H9 (cell line): Measurements from ENCODE around the gene AKNAD1. TPM values are rescaled to one million over a fixed set of nuclear protein-coding genes. Genes with fewer than 3 reads are reported as not detected.

Source experiments
- DNase-seq: peaks from one replicate; pipeline ENCODE4 v3.0.0-alpha.2; 2017
- H2AFZ ChIP-seq: one replicate; pipeline ENCODE4 v1.6.1; 2013; ENCODE audit warnings: mild to moderate bottlenecking, low read length, control low read depth, moderate library complexity
- H2AK5ac ChIP-seq: 2 replicates; pipeline ENCODE4 v1.6.1; 2013; ENCODE audit warnings: low read length, control low read depth, mixed read lengths; ENCODE audit not compliant: insufficient read length
- H2BK120ac ChIP-seq: one replicate; pipeline ENCODE4 v1.6.1; 2013; ENCODE audit warnings: low read depth, mild to moderate bottlenecking, low read length, control low read depth, inconsistent platforms; ENCODE audit not compliant: poor library complexity, severe bottlenecking
- H2BK12ac ChIP-seq: 2 replicates; pipeline ENCODE4 v1.6.1; 2013; ENCODE audit warnings: low read length, control low read depth, mixed read lengths, low read depth; ENCODE audit not compliant: insufficient read length
- H2BK15ac ChIP-seq: 2 replicates; pipeline ENCODE4 v1.6.1; 2013; ENCODE audit warnings: low read depth, low read length, control low read depth
- H2BK20ac ChIP-seq: one replicate; pipeline ENCODE4 v1.6.1; 2013; ENCODE audit warnings: low read depth, mild to moderate bottlenecking, low read length, control low read depth, inconsistent platforms; ENCODE audit not compliant: poor library complexity, severe bottlenecking
- H2BK5ac ChIP-seq: 2 replicates; pipeline ENCODE4 v1.6.1; 2013; ENCODE audit warnings: low read length, control low read depth, mixed read lengths; ENCODE audit not compliant: insufficient read length
- H3K14ac ChIP-seq: 2 replicates; pipeline ENCODE4 v1.6.1; 2013; ENCODE audit warnings: low read length, control low read depth; ENCODE audit not compliant: insufficient read depth
- H3K18ac ChIP-seq: 2 replicates; pipeline ENCODE4 v1.6.1; 2013; ENCODE audit warnings: low read depth, mild to moderate bottlenecking, mixed read lengths, low read length, control low read depth; ENCODE audit not compliant: insufficient read length
- H3K23ac ChIP-seq: 2 replicates; pipeline ENCODE4 v1.6.1; 2013; ENCODE audit warnings: low read length, control low read depth, mixed read lengths, low read depth; ENCODE audit not compliant: insufficient read length
- H3K23me2 ChIP-seq: 2 replicates; pipeline ENCODE4 v1.6.1; 2013; ENCODE audit warnings: low read depth, mild to moderate bottlenecking, mixed read lengths, low read length, control low read depth; ENCODE audit not compliant: insufficient read length, poor library complexity, severe bottlenecking
- H3K27ac ChIP-seq: 2 replicates; pipeline ENCODE4 v1.5.1; 2013; ENCODE audit warnings: low read length, control low read depth, mixed read lengths, low read depth; ENCODE audit not compliant: insufficient read length
- H3K27me3 ChIP-seq: 2 replicates; pipeline ENCODE4 v1.6.1; 2013; ENCODE audit warnings: low read length, control low read depth, inconsistent platforms; ENCODE audit not compliant: insufficient read depth
- H3K4ac ChIP-seq: 2 replicates; pipeline ENCODE4 v1.6.1; 2013; ENCODE audit warnings: low read depth, mild to moderate bottlenecking, control low read depth, inconsistent platforms, low read length, moderate library complexity
- H3K4me1 ChIP-seq: 2 replicates; pipeline ENCODE4 v1.6.1; 2013; ENCODE audit warnings: low read length, control low read depth, inconsistent platforms; ENCODE audit not compliant: insufficient read depth
- H3K4me2 ChIP-seq: 2 replicates; pipeline ENCODE4 v1.6.1; 2013; ENCODE audit warnings: low read length, control low read depth, mixed read lengths; ENCODE audit not compliant: insufficient read length, insufficient read depth
- H3K56ac ChIP-seq: 2 replicates; pipeline ENCODE4 v1.6.1; 2013; ENCODE audit warnings: low read depth, mild to moderate bottlenecking, mixed read lengths, low read length, control low read depth; ENCODE audit not compliant: insufficient read length
- H3K79me1 ChIP-seq: 2 replicates; pipeline ENCODE4 v1.6.1; 2013; ENCODE audit warnings: low read depth, mild to moderate bottlenecking, moderate library complexity, low read length, control low read depth, inconsistent platforms; ENCODE audit not compliant: insufficient read depth, poor library complexity, severe bottlenecking
- H3K79me2 ChIP-seq: 2 replicates; pipeline ENCODE4 v1.6.1; 2013; ENCODE audit warnings: low read length, control low read depth, inconsistent platforms; ENCODE audit not compliant: insufficient read depth
- H3K9ac ChIP-seq: 2 replicates; pipeline ENCODE4 v1.6.1; 2013; ENCODE audit warnings: low read length, control low read depth, mixed read lengths; ENCODE audit not compliant: insufficient read length; ENCODE audit errors: extremely low read depth
- H3K9me3 ChIP-seq: one replicate; pipeline ENCODE4 v1.6.1; 2013; ENCODE audit warnings: low read depth, low read length, inconsistent platforms; ENCODE audit not compliant: control insufficient read depth
- H3T11ph ChIP-seq: one replicate; pipeline ENCODE4 v1.6.1; 2013; ENCODE audit warnings: mild to moderate bottlenecking, low read length, control low read depth, inconsistent platforms
- H4K20me1 ChIP-seq: one replicate; pipeline ENCODE4 v1.6.1; 2013; ENCODE audit not compliant: control insufficient read depth, insufficient read length, insufficient read depth
- H4K5ac ChIP-seq: 2 replicates; pipeline ENCODE4 v1.6.1; 2013; ENCODE audit warnings: low read depth, mild to moderate bottlenecking, mixed read lengths, low read length, control low read depth; ENCODE audit not compliant: insufficient read length
- H4K8ac ChIP-seq: replicated peaks from 2 replicates; pipeline ENCODE4 v1.6.1; 2013; ENCODE audit warnings: low read length, control low read depth, mixed read lengths, low read depth; ENCODE audit not compliant: insufficient read length
- H4K91ac ChIP-seq: 2 replicates; pipeline ENCODE4 v1.6.1; 2013; ENCODE audit warnings: low read depth, mild to moderate bottlenecking, moderate library complexity, mixed read lengths, low read length, control low read depth; ENCODE audit not compliant: insufficient read length
- H3K27ac Mint-ChIP-seq, 3 experiments: 2 replicates in 2 of 3; 3 replicates in 1 of 3; pipeline ENCODE4 v1.8.0; 2020 to 2021; ENCODE audit warnings: mixed read lengths in 3 of 3, mild to moderate bottlenecking in 1 of 3, moderate library complexity in 1 of 3
- H3K27me3 Mint-ChIP-seq: 2 replicates; pipeline ENCODE4 v1.8.0; 2021; ENCODE audit warnings: low read depth, mild to moderate bottlenecking, moderate library complexity, mixed read lengths
- H3K36me3 Mint-ChIP-seq, 3 experiments: 2 replicates in 2 of 3; 3 replicates in 1 of 3; pipeline ENCODE4 v1.8.0; 2020 to 2021; ENCODE audit warnings: low read depth in 3 of 3, mixed read lengths in 3 of 3; ENCODE audit not compliant: insufficient read depth in 1 of 3
- H3K4me1 Mint-ChIP-seq, 2 experiments: 2 replicates each; pipeline ENCODE4 v1.8.0; 2020; ENCODE audit warnings: mixed read lengths in 2 of 2
- H3K4me3 Mint-ChIP-seq, 2 experiments: 2 replicates in 1 of 2; 3 replicates in 1 of 2; pipeline ENCODE4 v1.8.0; 2020 to 2021; ENCODE audit warnings: mild to moderate bottlenecking in 2 of 2, mixed read lengths in 2 of 2, moderate library complexity in 1 of 2
- H3K9me3 Mint-ChIP-seq, 2 experiments: 2 replicates in 1 of 2; 3 replicates in 1 of 2; pipeline ENCODE4 v1.8.0; 2020; ENCODE audit warnings: mild to moderate bottlenecking in 2 of 2, mixed read lengths in 2 of 2, moderate library complexity in 1 of 2
- CTCF ChIP-seq: fragments of 200-600 bp; sonication (generic); conservative IDR thresholded peaks from 3 replicates; pipeline ENCODE4 v1.8.0; 2021; ENCODE audit warnings: antibody characterized with exemption, mild to moderate bottlenecking
- WGBS: extraction: QIAGEN DNeasy Blood & Tissue Kit; methylation state at CpG from one replicate; pipeline ENCODE4 v1.1.7; 2013; ENCODE audit warnings: missing lambda C conversion rate, low lambda C conversion rate, mixed read lengths; ENCODE audit not compliant: insufficient read length; ENCODE audit errors: extremely low coverage; 5-methylcytosine and 5-hydroxymethylcytosine counted together
- long read RNA-seq: library from polyadenylated mRNA; unstranded; transcript quantifications from one replicate; pipeline ENCODE4 v2.0.0, GENCODE V29; 2020
- total RNA-seq: library from RNA; stranded (reverse); gene quantifications from 2 replicates; pipeline ENCODE4 v1.2.1, GENCODE V29; 2021

Gene AKNAD1
- total RNA-seq: not detected in 2 replicates
- long read RNA-seq: 0 reads

GRCh38 chr1:108856994-108857393 lies at the start of gene AKNAD1:
Gene AKNAD1 (minus strand): TSS chr1:108857094. CDS start chr1:108852664, 4,430 bp downstream.
- H3K27me3 Mint-ChIP-seq: no peaks in the 10 kb centered on the region
- Histone ChIP-seq H2AFZ (no peak within 1 kb of the TSS), H4K20me1 (no peaks in the 10 kb centered on the region), H3K23me2 (no peaks in the 10 kb centered on the region), H3K4me1 (no peaks in the 10 kb centered on the region), H3K23ac (no peak within 1 kb of the TSS), H3K56ac (no peak within 1 kb of the TSS), H3K18ac (no peak within 1 kb of the TSS), H2BK20ac (no peak within 1 kb of the TSS), H4K91ac (no peak within 1 kb of the TSS), H4K5ac (no peak within 1 kb of the TSS), H3K79me2 (no peaks in the 10 kb centered on the region), H2BK12ac (no peak within 1 kb of the TSS), H3K4me2 (no peak within 1 kb of the TSS), H2BK120ac (no peak within 1 kb of the TSS), H3K4ac (no peak within 1 kb of the TSS), H4K8ac (no peak within 1 kb of the TSS), H3K9me3 (no peaks in the 10 kb centered on the region), H2BK5ac (no peak within 1 kb of the TSS), H3K14ac (no peak within 1 kb of the TSS), H3T11ph (no peak within 1 kb of the TSS), H3K27ac (no peak within 1 kb of the TSS), H3K9ac (no peak within 1 kb of the TSS), H2AK5ac (no peak within 1 kb of the TSS), H3K79me1 (no peaks in the 10 kb centered on the region), H3K27me3 (no peaks in the 10 kb centered on the region), H2BK15ac (no peak within 1 kb of the TSS)
- no peaks in the 10 kb centered on the region for H3K36me3 Mint-ChIP-seq
- no peak within 1 kb of the TSS; a peak in 1 of 7 replicates for H3K27ac Mint-ChIP-seq
- H3K4me3 Mint-ChIP-seq: no peak within 1 kb of the TSS
- no peak for DNase-seq
- no CpG with 5 or more reads among the region's 1 CpG for WGBS
- H3K4me1 Mint-ChIP-seq: peaks cover 8 to 9% of the 10 kb centered on the region in 2 experiments
- TF ChIP-seq CTCF: no peak
- H3K9me3 Mint-ChIP-seq: no peaks in the 10 kb centered on the region
